ENCODE data around the gene LRRC46.

Gene LRRC46

DNA sequence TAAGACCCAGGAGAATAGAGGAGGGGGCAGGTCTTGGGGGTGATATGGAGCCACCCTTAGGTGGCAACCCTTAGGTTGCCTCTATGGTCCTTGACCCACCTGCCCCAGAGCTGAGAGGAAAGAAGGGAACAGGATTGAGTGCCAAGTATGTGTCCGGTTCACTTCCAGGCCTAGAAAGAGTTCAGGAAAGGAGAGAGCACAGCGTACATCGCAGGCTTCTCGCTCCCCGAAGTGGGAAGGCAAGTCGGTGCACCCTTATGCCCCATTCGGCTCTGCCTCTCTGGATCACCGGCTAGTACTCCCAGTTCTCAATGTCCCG lies 18.9 kb downstream of the LRRC46 start:
- FAIRE-seq (peak; percentile 23), DNase-seq (ENCODE audit: insufficient read length, low spot score) (no peak)

DNA sequence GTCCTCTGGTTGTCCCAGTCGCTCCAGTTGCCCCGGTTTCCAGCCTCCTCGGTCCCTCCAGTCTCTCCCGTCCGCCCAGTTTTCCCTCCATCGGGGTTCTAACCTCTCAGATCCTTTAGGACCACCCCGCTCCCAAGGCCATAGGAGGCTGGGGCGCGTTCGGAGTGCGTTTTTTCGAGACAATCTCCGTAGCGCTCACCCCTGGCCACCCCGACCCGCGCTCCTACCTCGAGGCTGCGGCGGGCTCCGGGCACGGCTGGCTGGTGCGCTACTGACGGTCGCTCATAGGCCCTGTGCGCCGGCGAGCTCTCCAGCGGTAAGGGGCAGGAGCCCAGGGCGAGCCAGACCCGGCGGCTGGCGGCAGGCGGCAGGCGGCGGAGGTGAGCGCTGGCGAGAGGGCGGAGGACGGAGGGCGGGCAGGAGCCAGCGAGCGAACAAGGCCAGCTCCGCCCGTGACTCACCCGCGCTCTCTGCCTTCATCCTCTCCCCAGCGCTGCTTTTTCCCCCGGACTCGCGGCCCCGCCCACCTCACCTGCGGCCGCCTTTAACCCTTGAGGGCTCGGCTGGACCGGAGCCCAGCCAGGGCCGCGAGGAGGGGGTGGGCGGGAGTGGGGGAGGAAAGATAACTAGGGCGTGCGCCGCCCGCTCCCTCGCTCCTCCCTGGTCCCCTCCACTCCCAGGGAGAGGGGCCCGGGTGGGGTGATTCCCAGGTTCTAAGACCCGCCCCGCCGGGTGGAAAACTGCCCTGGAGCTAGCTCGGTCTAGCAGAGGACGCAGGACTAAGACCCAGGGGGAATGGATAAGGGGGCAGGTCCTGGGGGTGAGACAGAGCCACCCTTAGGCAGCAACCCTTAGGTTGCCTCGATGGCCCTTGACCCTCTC lies 19.5 kb downstream of the LRRC46 start, which contains the start of gene SP6:
Gene SP6 (minus strand): TSS at position 472 of the 882 bp plus-strand sequence. CDS start 2,734 bp downstream, outside the sequence.
- peak; percentile 92 for FAIRE-seq

DNA sequence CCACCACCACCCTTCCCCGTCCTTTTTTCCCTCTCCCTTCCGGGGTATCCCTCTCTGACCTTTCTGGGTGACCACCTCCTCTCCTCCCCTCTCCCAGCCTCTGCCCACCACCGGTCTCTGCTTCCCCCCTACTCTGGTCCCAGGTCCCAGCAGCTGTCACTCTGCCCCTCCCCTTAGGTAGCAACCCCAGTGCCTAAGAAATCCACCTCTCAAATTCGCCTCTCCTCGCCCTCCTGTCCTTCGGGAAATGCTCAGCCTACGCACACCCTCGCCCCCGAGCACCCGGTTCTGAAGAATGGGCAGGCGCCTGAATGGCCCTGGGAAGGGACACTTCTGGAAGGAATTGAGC lies 20.3 kb downstream of the LRRC46 start:
- FAIRE-seq: no peak
- DNase-seq (ENCODE audit: insufficient read length, low spot score): no peak

More for the DNA sequence above, 19.5 kb downstream of the LRRC46 start, which contains the start of gene SP6:
- DNase-seq (ENCODE audit: insufficient read length, low spot score): peak; percentile 86

DNA sequence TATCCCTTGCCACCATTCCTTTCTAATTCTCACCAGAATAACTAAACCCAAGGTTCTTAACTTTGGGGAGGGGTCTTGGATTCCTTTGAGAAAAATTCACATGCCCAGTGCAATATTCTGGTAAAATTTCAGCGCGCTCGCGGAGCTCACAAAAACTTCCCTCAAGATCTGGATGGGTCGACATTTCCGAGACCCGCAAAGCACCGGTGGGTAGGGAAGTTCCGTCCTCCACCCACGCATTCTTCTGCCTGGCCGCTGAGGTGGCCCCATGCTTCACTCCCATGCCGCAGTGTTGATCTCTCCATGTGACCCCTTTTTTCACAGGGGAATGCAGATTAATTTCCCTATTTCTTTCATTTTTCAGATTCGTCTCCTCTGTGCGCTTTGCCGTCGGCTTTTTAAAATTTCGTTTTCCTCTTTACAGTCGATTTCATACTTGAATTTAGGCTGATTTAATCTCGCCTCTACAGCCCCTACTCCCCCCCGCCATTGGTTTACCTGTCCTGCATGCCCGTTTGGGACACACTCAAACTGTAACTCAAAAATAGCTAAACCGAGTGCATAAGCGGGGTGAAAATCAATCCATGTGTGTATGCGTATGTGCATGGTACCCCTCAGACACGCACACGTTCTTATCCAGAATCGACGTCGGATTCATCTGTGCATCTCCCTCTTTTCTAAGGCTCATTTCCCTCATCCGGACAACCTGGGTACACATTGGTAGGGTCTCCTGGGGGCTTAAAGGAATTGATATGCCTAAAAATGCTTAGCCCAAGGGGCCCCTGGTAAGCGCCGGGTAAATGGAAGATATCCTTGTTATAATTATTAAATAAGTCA lies 20.9 kb downstream of the LRRC46 start:
- no peak for DNase-seq (ENCODE audit: insufficient read length, low spot score)

DNA sequence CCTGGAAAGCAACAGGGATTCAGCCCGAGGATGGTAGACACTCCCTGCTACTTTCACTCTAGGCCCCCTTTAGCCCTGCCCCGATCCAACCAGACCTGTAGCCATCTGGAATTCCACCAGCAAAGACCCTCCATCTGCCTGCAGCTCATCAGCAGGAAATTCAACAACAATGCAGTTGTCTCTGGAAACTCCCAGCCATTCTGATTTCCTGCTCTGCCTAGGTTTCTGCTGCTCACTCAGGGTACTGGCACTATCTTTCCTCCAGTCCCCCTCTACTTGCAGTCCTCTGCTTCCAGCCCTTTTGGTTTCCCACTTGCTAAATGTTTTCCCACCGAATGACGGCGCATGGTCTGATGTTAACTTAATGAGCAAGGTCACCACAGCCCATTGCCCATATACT lies 22.1 kb downstream of the LRRC46 start:
- no peak for FAIRE-seq

More for the DNA sequence above, 20.9 kb downstream of the LRRC46 start:
- FAIRE-seq: no peak

DNA sequence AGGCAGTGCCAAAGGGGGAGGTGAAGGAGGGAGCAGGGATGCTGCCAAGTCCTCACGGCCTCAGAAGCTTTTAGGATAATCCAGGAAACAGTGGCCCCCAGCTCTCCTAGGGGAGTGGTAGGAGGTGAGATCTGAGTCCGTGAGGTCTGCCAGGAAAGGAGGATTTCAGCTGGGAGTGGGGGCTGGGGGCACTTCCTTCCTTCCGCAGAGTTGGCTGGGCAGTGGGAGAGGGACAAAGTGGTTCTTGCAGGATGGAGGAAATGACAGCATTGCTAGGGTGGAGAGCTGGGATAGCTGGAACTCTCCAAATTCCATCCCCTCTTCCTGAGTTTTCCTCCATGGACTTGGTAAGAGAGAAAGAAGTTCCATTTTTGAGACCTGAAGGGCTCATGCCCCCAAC lies 24.3 kb downstream of the LRRC46 start:
- FAIRE-seq (no peak), DNase-seq (ENCODE audit: insufficient read length, low spot score) (no peak)

More for the DNA sequence above, 22.1 kb downstream of the LRRC46 start:
- DNase-seq (ENCODE audit: insufficient read length, low spot score): no peak

DNA sequence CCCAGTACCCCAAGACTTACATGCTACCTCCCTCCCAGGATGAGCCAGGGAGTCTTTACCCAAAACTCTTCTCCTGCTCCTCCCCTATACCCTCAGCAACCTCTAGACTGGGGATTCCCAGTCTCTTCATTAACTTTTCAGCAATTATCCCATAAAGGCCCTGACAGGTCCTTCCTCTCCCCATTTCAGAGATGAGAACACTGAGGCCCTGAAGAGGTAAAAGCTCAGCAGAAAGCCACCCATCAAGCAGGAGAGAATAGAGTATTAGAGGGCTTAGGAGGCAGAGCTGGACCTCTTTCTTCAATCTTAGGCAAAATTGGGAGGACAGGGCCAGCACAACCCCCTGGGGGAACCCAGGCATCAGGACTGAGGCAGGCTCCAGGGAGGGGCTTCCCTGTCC lies 25.4 kb downstream of the LRRC46 start:
- DNase-seq (ENCODE audit: insufficient read length, low spot score) (no peak), FAIRE-seq (no peak)

DNA sequence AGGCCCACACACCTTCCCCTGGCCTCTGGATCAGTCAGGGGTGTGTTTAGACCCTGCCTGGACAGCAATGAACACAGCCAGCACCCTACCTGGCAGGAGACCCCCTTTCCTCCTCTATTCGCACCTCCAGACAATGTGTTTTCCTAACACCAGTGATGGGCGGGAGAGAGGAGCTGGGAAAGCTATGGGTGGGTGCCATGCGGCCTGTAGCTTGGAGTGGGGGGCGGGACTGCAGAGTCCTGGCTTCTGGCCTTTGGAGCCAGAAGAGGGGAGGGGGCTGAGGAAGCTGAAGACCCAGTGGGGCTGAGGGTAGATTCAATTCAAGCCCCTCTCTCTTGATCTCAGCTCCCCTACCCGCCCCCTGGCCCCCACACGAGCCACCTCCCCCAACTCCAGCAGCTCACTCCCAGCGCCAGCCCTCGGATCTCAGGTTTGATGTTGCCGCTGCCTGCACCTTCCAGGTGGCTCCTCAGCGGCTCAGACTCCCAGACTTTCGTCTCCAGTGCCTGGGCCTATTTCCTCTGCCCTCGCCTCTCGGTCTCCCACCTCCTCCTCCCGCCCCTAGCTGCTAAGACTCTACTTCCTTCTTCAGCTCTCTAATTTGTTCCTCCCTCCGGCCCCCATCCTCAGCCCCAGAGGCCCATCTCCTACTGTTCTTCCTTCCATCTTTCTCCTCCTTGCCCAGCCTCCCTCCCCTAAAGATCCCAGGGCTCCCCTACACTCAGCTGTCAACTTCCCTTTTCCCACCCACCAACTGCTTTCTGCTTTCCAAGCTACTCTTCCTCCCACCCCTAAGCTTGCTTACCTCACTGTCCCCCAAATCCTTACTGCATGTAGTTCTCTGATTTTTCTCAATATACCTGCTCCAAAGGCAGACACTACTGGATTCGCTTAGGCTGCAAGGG lies 26.3 kb downstream of the LRRC46 start:
- DNase-seq (ENCODE audit: insufficient read length, low spot score) (no peak), FAIRE-seq (no peak)

DNA sequence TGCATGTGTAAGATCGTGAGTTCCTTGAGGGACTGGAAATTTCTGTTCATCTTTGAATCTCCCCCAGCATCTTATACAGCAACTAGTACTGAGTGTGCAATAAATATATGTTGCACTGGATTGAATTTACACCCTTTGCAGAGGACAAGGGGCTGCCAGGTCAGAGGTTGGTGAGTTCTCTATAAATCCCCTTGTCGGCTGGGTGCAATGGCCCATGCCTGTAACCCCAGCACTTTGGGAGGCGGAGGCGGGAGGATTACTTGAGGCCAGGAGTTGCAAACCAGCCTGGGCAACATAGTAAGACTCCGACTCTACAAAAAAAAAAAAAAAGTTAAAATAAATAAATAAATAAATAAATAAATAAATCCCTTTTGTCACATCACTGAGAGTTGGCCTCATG lies 28.9 kb downstream of the LRRC46 start:
- FAIRE-seq (no peak), DNase-seq (ENCODE audit: insufficient read length, low spot score) (no peak)

DNA sequence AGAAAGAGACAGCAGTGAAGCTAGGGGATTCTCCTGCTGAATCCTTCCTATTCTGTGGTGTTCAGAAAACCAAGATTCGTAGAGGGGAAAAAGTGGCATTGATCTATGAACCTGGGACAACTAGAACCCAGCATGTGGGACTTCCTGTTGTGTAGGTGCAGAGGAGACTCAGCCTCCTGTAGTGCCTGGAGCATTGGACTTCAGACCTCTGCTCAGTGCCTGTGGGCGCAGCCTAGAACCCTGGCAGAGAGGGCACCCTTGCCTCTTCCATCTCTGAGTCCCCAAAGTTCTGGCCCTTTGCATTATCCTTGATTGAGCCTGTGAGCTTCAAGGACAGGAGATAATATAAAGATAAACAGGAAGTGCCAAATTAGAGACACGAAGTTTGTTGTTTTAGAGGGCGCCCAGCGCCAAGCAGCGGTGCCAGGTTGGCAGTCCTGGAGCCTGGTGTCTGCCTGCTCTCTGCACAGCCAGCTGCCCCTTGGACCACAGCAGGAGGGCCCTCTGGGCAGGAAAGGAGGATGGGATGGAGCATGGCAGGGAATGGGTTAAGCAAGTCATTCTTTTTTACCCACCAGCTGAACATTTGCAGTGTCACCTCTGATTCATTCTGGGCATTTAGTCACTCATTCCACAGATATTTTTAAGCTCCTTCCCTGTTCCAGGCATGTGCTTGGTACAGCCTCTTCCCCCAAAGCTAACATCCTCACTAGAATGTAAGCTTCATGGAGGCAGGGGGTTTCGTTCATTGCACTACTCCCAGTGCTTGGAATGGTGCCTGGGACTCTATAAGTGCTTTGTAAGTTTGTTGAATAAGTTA lies 31.4 kb downstream of the LRRC46 start:
- DNase-seq (ENCODE audit: insufficient read length, low spot score): peak; percentile 84
- FAIRE-seq: peak; percentile 98

DNA sequence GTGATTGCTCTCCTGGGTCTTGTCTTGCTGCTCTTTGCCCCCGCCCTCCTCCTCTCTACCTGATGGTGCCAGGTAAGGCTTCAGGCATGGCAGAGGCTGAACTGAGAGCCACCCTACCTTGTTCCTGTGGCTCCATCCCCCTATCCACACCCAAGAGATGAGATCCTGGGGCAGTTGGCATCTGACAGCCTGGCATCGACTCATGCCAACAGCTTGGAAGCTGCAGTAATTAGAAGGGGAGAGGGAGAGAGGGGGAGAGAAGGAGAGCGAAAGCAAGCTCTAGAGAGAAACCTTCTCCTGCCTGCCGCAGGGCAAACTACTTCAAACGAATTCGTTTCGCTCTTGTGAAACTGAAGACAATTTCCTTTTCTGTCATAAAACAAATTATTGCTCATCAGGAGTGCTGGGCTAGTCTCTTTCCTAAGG lies 33.3 kb downstream of the LRRC46 start:
- DNase-seq (ENCODE audit: insufficient read length, low spot score): no peak
- peak; percentile 48 for FAIRE-seq

DNA sequence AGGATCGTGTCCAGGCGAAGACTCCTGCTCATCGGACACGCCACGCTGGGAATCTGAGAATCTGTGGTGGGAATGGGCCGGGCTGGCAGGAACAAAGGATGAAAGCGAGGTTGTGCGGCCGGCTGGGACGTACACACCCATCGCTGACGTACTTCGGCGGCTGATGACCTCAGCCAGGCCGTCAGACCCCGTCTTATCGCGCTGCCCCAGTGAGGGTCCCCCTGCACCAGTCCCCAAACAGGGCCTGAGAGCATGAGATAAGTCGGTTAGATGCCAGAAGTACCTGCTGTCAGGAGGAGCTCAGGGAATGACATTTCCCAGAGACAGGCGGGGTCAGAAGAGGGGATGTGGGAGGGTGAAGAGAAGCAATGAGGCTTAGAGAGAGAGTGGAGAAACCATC lies 35.5 kb downstream of the LRRC46 start:
- FAIRE-seq: peak; percentile 72

DNA sequence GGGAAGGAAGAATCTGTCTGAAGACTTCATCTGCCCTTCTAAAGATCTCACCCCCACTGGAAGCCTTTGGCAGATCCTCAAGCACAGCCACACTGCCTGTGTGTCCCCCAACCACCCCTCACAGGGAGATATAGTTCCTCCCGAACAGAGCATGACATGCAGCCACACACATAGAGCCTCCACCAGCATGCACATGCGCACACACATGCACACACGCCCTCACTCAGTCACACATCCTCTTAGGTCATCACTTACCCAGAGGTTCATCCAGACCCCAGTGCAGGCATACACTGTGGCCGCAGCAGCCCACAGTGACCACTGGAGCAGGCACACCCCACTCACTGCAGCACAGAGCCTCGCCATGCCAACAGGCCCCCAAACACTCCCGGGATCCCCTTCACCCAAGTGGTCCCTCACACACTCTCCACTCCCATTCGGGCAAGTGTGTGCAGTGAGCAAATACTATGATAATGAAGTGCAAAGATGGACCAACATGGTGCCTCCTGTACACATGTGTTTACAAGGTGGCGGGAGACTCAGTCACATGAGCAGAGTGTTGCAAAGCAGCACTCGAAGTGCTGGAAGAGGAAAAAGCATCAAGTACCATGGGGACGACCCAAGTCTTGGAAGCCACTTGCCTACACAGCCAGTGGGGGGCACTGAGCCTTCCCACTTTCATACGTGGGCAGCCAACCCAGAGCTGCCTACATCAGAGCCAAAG lies 36.5 kb downstream of the LRRC46 start:
- peak; percentile 70 for FAIRE-seq
- no peak for DNase-seq (ENCODE audit: insufficient read length, low spot score)

More for the DNA sequence above, 35.5 kb downstream of the LRRC46 start:
- DNase-seq (ENCODE audit: insufficient read length, low spot score): no peak

DNA sequence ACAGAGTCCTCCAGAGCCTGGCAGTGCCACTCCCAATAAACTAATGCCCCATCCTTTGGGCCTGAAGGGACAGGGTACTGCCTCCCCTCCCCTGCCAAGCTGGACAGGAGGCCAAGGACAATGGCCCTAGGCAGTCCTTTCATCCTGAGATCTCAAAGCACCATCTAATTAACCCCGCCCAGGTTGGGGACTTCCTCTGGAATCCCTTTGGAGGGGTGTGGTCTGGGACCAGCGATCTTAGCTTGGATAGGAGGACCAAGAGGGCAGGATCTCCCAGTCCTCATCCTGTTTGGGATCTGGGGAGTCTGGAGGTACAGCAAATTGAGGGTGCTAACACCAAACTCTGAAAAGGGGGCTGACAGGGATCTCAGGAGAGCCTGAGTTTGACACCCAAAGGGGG lies 37.6 kb downstream of the LRRC46 start:
- no peak for DNase-seq (ENCODE audit: insufficient read length, low spot score)
- no peak for FAIRE-seq

DNA sequence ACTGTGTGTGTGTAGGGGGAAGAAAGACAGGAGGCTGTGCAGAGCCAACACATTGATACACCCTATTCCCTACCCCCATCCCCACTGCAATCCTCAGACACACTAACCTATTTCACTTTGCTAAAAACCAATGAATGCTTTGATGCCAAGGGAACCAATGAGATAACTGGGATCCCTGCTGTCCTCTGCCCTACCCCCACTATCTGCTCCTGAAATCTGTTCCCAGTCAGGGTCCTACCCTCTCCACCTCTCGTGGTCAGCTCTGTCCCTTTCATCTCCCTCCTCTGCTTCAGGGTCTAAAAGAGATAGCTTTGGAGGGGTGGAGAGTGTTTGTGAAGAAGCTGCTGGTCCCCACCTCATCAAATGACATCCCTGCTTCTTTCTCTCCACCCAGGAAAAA lies 38.6 kb downstream of the LRRC46 start:
- FAIRE-seq: peak; percentile 68
- no peak for DNase-seq (ENCODE audit: insufficient read length, low spot score)

DNA sequence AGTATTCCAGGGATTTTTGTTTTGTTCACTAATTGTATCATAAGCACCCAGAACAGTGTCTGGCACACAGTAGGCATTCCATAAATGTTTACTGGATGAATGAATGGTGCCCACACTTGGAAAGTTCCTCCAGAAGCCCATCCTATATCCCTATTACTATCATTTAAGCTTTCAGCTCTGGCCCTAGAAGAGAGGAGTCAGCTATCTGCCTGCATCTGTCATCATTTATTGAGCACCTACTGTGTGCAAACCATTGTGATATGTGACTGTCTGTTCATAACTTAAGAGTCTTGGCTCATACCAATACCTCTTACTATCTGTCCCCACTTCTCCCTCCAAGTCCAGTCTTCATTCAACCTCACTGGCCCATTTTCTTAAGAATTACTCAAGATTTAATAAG lies 39.6 kb downstream of the LRRC46 start:
- no peak for FAIRE-seq
- no peak for DNase-seq (ENCODE audit: insufficient read length, low spot score)

DNA sequence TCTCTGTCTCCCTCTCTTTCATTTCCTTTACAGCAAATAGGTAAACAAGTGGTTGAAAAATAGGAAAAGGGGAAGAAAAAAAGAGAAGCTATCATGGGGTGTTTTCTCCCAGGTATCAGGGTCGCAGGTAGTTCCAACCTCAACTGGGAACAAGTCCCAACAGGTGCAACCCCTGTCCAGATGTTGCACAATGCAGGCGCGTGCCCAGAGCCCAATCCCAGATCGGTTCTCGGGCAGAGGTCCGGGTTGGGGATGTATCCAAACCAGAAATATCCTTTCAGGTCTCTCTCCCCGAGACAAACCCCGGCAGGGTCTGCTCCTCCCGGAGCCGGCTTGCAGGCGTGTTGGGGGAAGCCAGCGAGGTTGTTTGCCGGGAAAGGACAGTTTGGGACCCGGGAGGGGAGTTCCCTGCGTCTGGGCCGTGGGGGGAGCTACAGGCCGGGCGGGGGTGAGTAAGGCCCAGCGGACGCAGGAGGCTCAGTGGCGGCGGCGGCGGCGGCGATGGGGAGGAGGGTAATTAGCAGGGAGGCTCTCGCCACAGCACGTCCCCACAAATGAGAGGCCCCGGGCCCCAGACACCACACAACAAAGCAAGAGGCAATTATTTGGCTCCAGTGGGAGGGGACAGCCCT lies 40.7 kb downstream of the LRRC46 start:
- DNase-seq (ENCODE audit: insufficient read length, low spot score) (no peak), FAIRE-seq (no peak)

DNA sequence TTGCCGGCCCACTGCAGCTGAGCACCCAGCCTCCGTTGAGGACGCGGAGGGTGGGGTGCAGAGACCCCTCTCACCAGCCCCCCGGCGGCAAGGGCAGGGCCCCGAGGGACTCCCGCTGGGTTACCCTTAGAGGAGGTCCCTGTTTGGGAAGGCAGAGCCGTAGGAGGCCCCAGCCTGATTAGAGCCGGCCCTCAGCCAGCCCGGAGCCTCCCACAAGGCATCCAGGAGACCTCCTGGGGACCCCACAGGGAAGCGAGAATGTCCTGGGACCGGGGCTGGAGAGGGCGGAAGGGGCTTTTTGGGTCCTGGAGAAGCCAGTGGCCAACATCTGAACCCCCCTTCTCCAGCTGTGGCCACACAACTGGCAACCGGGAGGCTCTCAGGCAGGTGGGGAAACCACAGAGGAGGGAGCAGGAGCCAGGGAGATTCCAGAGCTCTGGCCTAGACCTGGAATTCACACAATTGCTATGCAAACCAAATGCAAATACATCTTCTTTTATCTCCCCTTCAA lies 41.2 kb downstream of the LRRC46 start:
- DNase-seq (ENCODE audit: insufficient read length, low spot score): no peak
- FAIRE-seq: no peak
